HCT116 (cell line): ENCODE data around the gene DDX47. TPM values are rescaled to one million over a fixed set of nuclear protein-coding genes. Genes with fewer than 3 reads are reported as not detected.
A peak's percentile ranks its signal among the peaks of the same experiment; 100 is the strongest.

Experiments
- ATAC-seq: fragments of 200-7000 bp; cut with Tn5 transposase; 2 replicates; pipeline ENCODE4 v1.9.1; 2020; ENCODE audit warnings: mild to moderate bottlenecking, moderate library complexity
- BruUV-seq: library from RNA; stranded (reverse); fragments of 400-500 nt; replicated peaks from 2 replicates; lab custom pipeline; 2021; lab: Mats Ljungman, UMichigan
- CTCF ChIA-PET: fragments of 300-600 bp; sonication (Branson Sonifier 250); formaldehyde crosslinking; loops from one replicate; lab custom pipeline; 2021; ENCODE audit warnings: antibody characterized with exemption; lab: Charles Lee
- POLR2A ChIA-PET: fragments of 300-600, 350-600 bp; sonication (Branson Sonifier 250); formaldehyde crosslinking; loops from one replicate; lab custom pipeline; 2021; ENCODE audit warnings: antibody characterized with exemption; lab: Charles Lee
- RAD21 ChIA-PET, 2 experiments: fragments of 300-600 bp; sonication (Branson Sonifier 250); formaldehyde crosslinking; loops; one replicate each; lab custom pipeline; 2023; ENCODE audit warnings: low total read pairs in 2 of 2; ENCODE audit not compliant: uncharacterized antibody in 2 of 2, unreplicated experiment in 2 of 2, low non-redundant PET in 1 of 2; lab: Charles Lee
- DNase-seq: peaks from one replicate; pipeline ENCODE4 v3.0.0-alpha.2; 2010; ENCODE audit warnings: low read depth, low spot score
- H2AFZ ChIP-seq: fragments of 200-600 bp; shearing (Covaris generic), sonication (generic); 2 replicates; pipeline ENCODE4 v1.6.1; 2017; ENCODE audit warnings: low read depth, mixed run types, mixed read lengths, antibody characterized with exemption, low read length; ENCODE audit not compliant: poor library complexity, severe bottlenecking
- H3K27ac ChIP-seq: 2 replicates; pipeline ENCODE4 v1.5.1; 2012; ENCODE audit warnings: low read depth, low read length
- H3K27me3 ChIP-seq: fragments of 200-600 bp; sonication (generic); 2 replicates; pipeline ENCODE4 v1.6.1; 2016; ENCODE audit warnings: mixed run types, low read length, mixed read lengths; ENCODE audit not compliant: insufficient read depth
- H3K36me3 ChIP-seq, 2 experiments: fragments of 200-500 bp in 1 of 2; fragments of 200-600 bp in 1 of 2; sonication (Bioruptor generic) in 1 of 2; sonication (generic) in 1 of 2; 2 replicates each; pipeline versions ENCODE4 v1.5.1 to v1.6.1; 2014 to 2016; ENCODE audit warnings: low read length in 2 of 2, inconsistent platforms in 1 of 2, mixed read lengths in 1 of 2, mixed run types in 1 of 2; ENCODE audit not compliant: insufficient read depth in 2 of 2, control insufficient read depth in 1 of 2
- H3K4me1 ChIP-seq, 2 experiments: fragments of 200-600 bp in 1 of 2; sonication (generic) in 1 of 2; 2 replicates each; pipeline versions ENCODE4 v1.5.1 to v1.6.1; 2012 to 2017; ENCODE audit warnings: low read length in 2 of 2, inconsistent platforms in 1 of 2, mild to moderate bottlenecking in 1 of 2, mixed read lengths in 1 of 2, mixed run types in 1 of 2, moderate library complexity in 1 of 2; ENCODE audit not compliant: insufficient read depth in 2 of 2, control insufficient read depth in 1 of 2
- H3K4me2 ChIP-seq: fragments of 200-600 bp; sonication (generic); 2 replicates; pipeline ENCODE4 v1.6.1; 2017; ENCODE audit warnings: mixed run types, low read length, mixed read lengths
- H3K4me3 ChIP-seq, 2 experiments: fragments of 200-600 bp in 1 of 2; sonication (generic) in 1 of 2; replicated peaks in 1 of 2; 2 replicates each; pipeline ENCODE4 v1.5.1; 2011 to 2016; ENCODE audit warnings: low read length in 2 of 2, control low read depth in 1 of 2, low read depth in 1 of 2, mild to moderate bottlenecking in 1 of 2, mixed read lengths in 1 of 2, mixed run types in 1 of 2
- H3K79me2 ChIP-seq: fragments of 200-600 bp; sonication (generic); 2 replicates; pipeline ENCODE4 v1.6.1; 2017; ENCODE audit warnings: mild to moderate bottlenecking, mixed run types, low read length, moderate library complexity, mixed read lengths; ENCODE audit not compliant: insufficient read depth
- H3K9ac ChIP-seq: fragments of 200-600 bp; sonication (generic); 2 replicates; pipeline ENCODE4 v1.6.1; 2016; ENCODE audit warnings: low read length, mixed read lengths
- H3K9me2 ChIP-seq: fragments of 200-600 bp; sonication (generic), shearing (Covaris generic); 2 replicates; pipeline ENCODE4 v1.6.1; 2017; ENCODE audit warnings: mixed run types, mild to moderate bottlenecking, moderate library complexity; ENCODE audit not compliant: insufficient read depth
- H3K9me3 ChIP-seq, 2 experiments: fragments of 200-500 bp in 1 of 2; fragments of 200-600 bp in 1 of 2; sonication (Bioruptor generic) in 1 of 2; sonication (generic) in 1 of 2; 2 replicates each; pipeline ENCODE4 v1.6.1; 2014 to 2017; ENCODE audit warnings: low read length in 2 of 2, mixed read lengths in 2 of 2, inconsistent platforms in 1 of 2, low read depth in 1 of 2, mild to moderate bottlenecking in 1 of 2, mixed run types in 1 of 2, moderate library complexity in 1 of 2; ENCODE audit not compliant: control insufficient read depth in 1 of 2, insufficient read depth in 1 of 2
- H4K20me1 ChIP-seq: fragments of 200-600 bp; sonication (generic), shearing (Covaris generic); 2 replicates; pipeline ENCODE4 v1.6.1; 2017; ENCODE audit warnings: mixed run types, mild to moderate bottlenecking, moderate library complexity; ENCODE audit not compliant: insufficient read depth
- ATF3 ChIP-seq: IDR thresholded peaks from 2 replicates; pipeline ENCODE4 v1.6.1; 2012
- CBX3 ChIP-seq: IDR thresholded peaks from 2 replicates; pipeline ENCODE4 v1.6.1; 2012; ENCODE audit warnings: low read depth
- CEBPB ChIP-seq: IDR thresholded peaks from 2 replicates; pipeline ENCODE4 v1.6.1; 2012; ENCODE audit warnings: low read depth
- CTCF ChIP-seq, 3 experiments: fragments of 200-600 bp in 1 of 3; sonication (generic) in 1 of 3; IDR thresholded peaks in 2 of 3; conservative IDR thresholded peaks in 1 of 3; 2 replicates each; pipeline ENCODE4 v1.5.1; 2012 to 2017; ENCODE audit warnings: low read depth in 2 of 3, low read length in 2 of 3, antibody characterized with exemption in 1 of 3, borderline replicate concordance in 1 of 3, control low read depth in 1 of 3, mild to moderate bottlenecking in 1 of 3, mixed read lengths in 1 of 3, mixed run types in 1 of 3, moderate library complexity in 1 of 3; ENCODE audit not compliant: insufficient read depth in 1 of 3
- ELF1 ChIP-seq: IDR thresholded peaks from 2 replicates; pipeline ENCODE4 v1.6.1; 2012; ENCODE audit warnings: low read depth, borderline replicate concordance
- EZH2 ChIP-seq: fragments of 200-600 bp; sonication (generic); IDR thresholded peaks from 2 replicates; pipeline ENCODE4 v1.6.1; 2017; ENCODE audit warnings: antibody characterized with exemption, mixed run types
- FOSL1 ChIP-seq: IDR thresholded peaks from 2 replicates; pipeline ENCODE4 v1.6.1; 2012; ENCODE audit warnings: low read depth
- MAX ChIP-seq: IDR thresholded peaks from 2 replicates; pipeline ENCODE4 v1.6.1; 2012
- RAD21 ChIP-seq: IDR thresholded peaks from 2 replicates; pipeline ENCODE4 v1.6.1; 2012; ENCODE audit warnings: low read depth, mild to moderate bottlenecking
- SIN3A ChIP-seq: IDR thresholded peaks from 2 replicates; pipeline ENCODE4 v1.6.1; 2012; ENCODE audit warnings: low read depth
- SP1 ChIP-seq: IDR thresholded peaks from 2 replicates; pipeline ENCODE4 v1.6.1; 2012; ENCODE audit warnings: low read depth
- SRF ChIP-seq: IDR thresholded peaks from 2 replicates; pipeline ENCODE4 v1.6.1; 2012; ENCODE audit warnings: low read depth
- TCF7L2 ChIP-seq: IDR thresholded peaks from 2 replicates; pipeline ENCODE4 v1.7.0; 2011; ENCODE audit warnings: borderline replicate concordance, inconsistent platforms; ENCODE audit not compliant: insufficient read depth, insufficient read length; ENCODE audit errors: extremely low read depth
- YY1 ChIP-seq: IDR thresholded peaks from 2 replicates; pipeline ENCODE4 v1.6.1; 2011; ENCODE audit warnings: low read length, low read depth, moderate library complexity, mild to moderate bottlenecking; ENCODE audit not compliant: insufficient replicate concordance; ENCODE audit errors: extremely low read depth
- ZBTB33 ChIP-seq: IDR thresholded peaks from 2 replicates; pipeline ENCODE4 v1.6.1; 2011; ENCODE audit warnings: mild to moderate bottlenecking, low read length, moderate library complexity; ENCODE audit not compliant: insufficient replicate concordance; ENCODE audit errors: extremely low read depth
- ZFX ChIP-seq: fragments of 450-650 bp; IDR thresholded peaks from 2 replicates; pipeline ENCODE4 v1.6.1; 2017
- ZNF274 ChIP-seq: fragments of 200-500 bp; sonication (Bioruptor generic); IDR thresholded peaks from 2 replicates; pipeline ENCODE4 v1.6.1; 2014; ENCODE audit warnings: mild to moderate bottlenecking, low read depth, low read length, inconsistent platforms
- intact Hi-C: fragments of 100-400 bp; cut with micrococcal nuclease; formaldehyde crosslinking; loops from 2 replicates; pipeline ENCODE4 v1.10.0; 2022
- total RNA-seq: library from RNA; stranded (reverse); gene quantifications from one replicate; pipeline ENCODE4 v1.2.1, GENCODE V29; 2021; ENCODE audit not compliant: unreplicated experiment

The DDX47 gene
- total RNA-seq, 1 experiment from 2014 or later: 103 TPM

GRCh38 chr12:12872139-12872933, 59.2 kb downstream of the DDX47 start:
- Histone ChIP-seq H2AFZ (no peak overlapping the region), H3K27ac (peak overlapping the region; percentile 88), H3K36me3 (no peaks in the 10 kb centered on the region), H3K4me2 (peak overlapping the region; percentile 69), H3K27me3 (no peaks in the 10 kb centered on the region), H3K4me3 (peak overlapping the region; percentile 24 to 42), H3K4me1 (peaks cover 68 to 91% of the 10 kb centered on the region in 2 experiments), H4K20me1 (no peaks in the 10 kb centered on the region), H3K79me2 (no peaks in the 10 kb centered on the region; the same call in 1 of the 2 replicates), H3K9me2 (no peaks in the 10 kb centered on the region), H3K9me3 (no peaks in the 10 kb centered on the region), H3K9ac (peak overlapping the region; percentile 73)
- ATAC-seq (peak; percentile 71), DNase-seq (peak; percentile 87)
- CTCF ChIA-PET: interaction anchor here (1.0 to 4.4 kb wide), 3 partner anchors 19 to 83 kb away, joined by 3 to 18 read pairs (median 3); partner anchors contain the start of gene GPRC5A
- TSS peak; percentile 70 for BruUV-seq
- POLR2A ChIA-PET: interaction anchor here (0.6 to 4.5 kb wide), 13 partner anchors 8 to 58 kb away, joined by 3 to 56 read pairs (median 7); partner anchors contain the start of gene GPRC5A
- RAD21 ChIA-PET: interaction anchor here (0.7 to 1.5 kb wide), 5 partner anchors 19 to 37 kb away, joined by 3 to 6 read pairs (median 4); partner anchors contain the start of gene GPRC5A (in 1 of the 2)
- intact Hi-C loops: loop anchor here (1.0 to 2.0 kb wide), 2 partner anchors 19 to 32 kb away; partner anchors contain the start of gene GPRC5A
- TF ChIP-seq CBX3: 0 out of 2 replicates have a peak, but pooled peaks have one; percentile 53
- TF ChIP-seq ZFX: no peak
- no peak for TF ChIP-seq YY1
- peak; percentile 77 for TF ChIP-seq MAX
- TF ChIP-seq ELF1: no peak
- no peak for TF ChIP-seq ZBTB33
- TF ChIP-seq SRF: peak; percentile 70; the same call in 1 of the 2 replicates
- peak; percentile 69 for TF ChIP-seq TCF7L2
- no peak for TF ChIP-seq ZNF274
- peak; percentile 66; the same call in 1 of the 2 replicates for TF ChIP-seq SIN3A
- TF ChIP-seq RAD21: peak; percentile 24; the same call in 1 of the 2 replicates
- TF ChIP-seq SP1: peak; percentile 86
- TF ChIP-seq ATF3: no peak
- no peak for TF ChIP-seq EZH2
- TF ChIP-seq CEBPB: peak; percentile 76
- peak; percentile 75 for TF ChIP-seq FOSL1
- TF ChIP-seq CTCF (IDR thresholded peaks at IDR 0.05 in 2 of 3, conservative IDR thresholded peaks at IDR 0.05 in 1 of 3; ENCODE audit: borderline replicate concordance in 1 of 3, insufficient read depth in 1 of 3, low read depth in 2 of 3, low read length in 2 of 3): no peak
